ENCODE results near the gene CDCA7L.
A peak's percentile ranks its signal among the peaks of the same experiment; 100 is the strongest.
"Not testable (repeated sequence)": the region's sequence is repeated elsewhere in the genome, so short reads cannot be mapped to it uniquely, and the experiment has no call there.

Gene CDCA7L

GRCh38 chr7:21943436-21943835, 2.3 kb downstream of the CDCA7L start:
- DNase-seq = no peak

GRCh38 chr7:21942955-21943354, 2.7 kb downstream of the CDCA7L start:
- DNase-seq = no peak

- DNase-seq = no peak
Observed at GRCh38 chr7:21941611-21942141, 4.0 kb downstream of the CDCA7L start.

GRCh38 chr7:21939858-21940372, 5.8 kb downstream of the CDCA7L start:
- DNase-seq = no peak

DNA sequence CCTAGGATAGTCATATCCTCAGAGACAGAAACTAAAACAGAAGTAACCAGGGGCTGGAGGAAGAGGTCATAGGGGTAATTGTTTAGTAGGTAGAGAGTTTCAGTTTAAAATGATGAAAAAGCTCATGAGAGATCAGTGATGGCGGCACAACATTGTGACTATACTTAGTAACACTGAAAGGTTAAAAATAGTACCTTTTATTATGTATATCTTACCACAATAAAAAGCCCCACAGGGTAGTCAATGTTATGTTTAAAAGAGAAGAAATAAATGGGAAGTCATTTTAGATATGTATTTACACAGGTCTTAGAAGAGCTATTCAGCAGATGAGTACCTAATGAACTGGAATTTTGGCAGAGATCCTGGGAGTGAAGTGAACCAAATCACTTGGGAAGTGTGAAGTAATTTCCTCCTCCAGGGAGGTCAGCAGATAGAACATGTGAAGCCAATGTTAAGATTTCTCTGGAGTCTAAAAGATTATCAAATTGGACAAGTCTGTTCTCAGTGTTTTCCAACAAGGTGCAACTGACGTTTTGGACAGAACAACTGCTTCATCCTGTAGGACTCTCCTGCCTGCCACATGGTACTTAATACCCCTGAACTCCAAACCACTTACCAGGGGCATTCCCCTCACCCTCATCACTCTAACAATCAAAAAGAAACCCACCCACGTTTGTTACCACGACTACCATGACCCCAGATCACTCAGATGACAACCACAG, 6.4 kb downstream of the CDCA7L start:
- DNase-seq = peak; percentile 34

DNA sequence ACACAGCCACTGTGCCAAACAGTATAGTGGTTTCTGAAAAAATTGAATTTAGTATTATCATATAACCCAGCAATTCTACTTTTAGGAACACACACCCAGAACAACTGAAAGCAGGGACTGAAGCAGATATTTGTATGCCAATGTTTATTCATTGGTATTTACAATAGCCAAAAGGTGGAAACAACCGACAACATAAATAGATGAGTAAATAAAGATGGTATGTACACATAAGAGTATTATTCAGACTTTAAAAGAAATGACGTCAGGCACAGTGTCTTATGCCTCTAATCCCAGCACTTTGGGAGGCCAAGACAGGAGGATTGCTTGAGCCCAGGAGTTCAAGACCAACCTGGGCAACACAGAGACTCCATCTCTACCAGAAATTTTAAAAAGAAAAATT, 7.2 kb downstream of the CDCA7L start:
- DNase-seq = no peak

DNA sequence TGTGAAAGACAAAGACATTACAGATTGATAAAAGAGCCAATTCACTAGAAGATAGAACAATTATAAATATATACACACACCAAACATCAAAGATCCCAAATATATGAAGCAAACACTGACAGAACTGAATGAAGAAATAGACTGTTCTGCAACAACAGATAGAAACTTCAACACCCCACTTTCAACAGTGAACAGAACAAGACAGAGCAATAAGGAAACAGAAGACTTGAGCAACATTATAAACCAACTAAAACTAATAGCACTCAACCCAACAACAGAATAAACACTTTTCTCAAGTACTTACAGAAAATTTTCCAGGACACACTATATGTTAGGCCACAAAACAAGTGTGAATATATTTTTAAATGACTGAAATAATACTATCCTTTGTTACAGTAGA, 10.9 kb downstream of the CDCA7L start:
- no peak for DNase-seq

- not testable (repeated sequence) for DNase-seq
Observed at GRCh38 chr7:21933293-21933692, 12.4 kb downstream of the CDCA7L start.

- no peak for DNase-seq
Observed at GRCh38 chr7:21927693-21928092, 18.0 kb downstream of the CDCA7L start.

- no peak for DNase-seq
Observed at GRCh38 chr7:21926448-21926847, 19.3 kb downstream of the CDCA7L start.

DNA sequence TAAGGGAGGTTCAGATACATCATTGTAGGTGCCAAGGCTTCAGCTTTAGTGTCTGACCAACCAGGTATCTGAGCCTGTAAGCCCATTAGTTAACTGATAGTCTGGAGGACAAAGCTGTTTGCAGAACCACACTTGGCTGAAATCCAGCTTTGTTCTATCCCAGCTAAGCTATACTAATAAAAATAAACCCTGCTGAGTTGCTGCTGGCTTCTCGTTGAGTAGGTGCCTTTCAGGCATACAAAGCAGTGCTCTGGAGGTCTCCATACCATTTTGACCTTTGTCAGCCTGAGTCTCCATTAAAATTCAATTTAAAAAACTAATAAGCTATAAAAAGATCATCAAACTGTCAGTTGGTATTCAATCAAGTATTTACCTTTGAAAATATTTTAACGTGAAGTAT, 22.0 kb downstream of the CDCA7L start:
- DNase-seq = no peak

DNA sequence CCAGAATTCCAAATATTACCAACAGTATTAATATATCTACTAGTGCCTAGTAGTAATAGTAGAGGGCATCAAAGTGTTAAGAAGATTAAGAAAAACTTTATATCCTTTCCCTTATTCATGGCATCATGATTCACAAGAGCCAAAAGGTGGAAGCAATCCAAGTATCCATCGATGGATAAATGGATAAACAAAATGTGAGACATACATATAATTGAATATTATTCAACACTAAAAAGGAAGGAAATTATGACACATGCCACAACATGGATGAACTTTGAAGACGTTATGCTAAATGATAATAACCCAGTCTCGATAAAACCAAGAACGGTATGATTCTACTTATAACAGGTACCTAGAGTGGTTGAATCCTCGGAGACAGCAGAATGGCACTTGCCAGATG, 23.1 kb downstream of the CDCA7L start:
- DNase-seq = no peak

DNA sequence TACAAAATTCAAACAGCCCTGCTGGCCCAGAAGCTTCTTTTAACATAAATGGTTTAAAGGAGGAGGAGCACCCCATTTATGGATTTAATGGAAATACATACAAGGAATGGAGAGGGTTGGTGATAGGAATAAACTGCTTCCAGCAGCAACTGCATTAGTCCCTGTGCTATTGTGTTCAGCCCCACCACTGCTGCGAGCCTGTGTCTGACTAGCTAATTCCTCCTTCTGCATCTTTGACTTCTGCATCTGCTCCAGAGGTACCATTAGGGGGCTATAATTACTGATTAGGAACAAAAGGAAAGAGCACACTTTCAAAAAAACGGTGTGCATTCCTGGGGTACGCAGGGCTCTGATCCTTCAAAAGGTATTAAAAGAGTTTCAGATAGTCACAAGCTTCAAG, 24.8 kb downstream of the CDCA7L start:
- no peak for DNase-seq

- DNase-seq = no peak
Observed at GRCh38 chr7:21918216-21918615, 27.5 kb downstream of the CDCA7L start.

DNA sequence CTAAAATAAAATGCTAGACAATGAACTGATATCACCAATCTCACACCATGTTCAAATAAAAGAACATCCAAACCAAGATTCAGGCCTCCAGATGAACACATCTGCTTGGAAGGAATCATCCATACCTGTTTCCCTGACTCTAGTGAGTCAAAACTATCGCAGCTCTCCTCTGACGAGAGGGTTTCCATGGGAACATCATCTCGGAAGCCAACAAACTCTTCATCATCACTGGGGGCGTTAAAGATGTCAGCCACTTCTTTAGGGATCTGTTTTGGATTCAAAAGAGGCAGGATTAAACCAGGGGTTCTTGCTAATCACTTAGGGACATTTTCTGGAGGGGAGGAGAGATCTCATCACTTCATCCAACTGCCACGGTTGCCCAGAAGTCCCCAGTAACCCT, 29.1 kb downstream of the CDCA7L start:
- DNase-seq = no peak

- DNase-seq = no peak
Observed at GRCh38 chr7:21916176-21916575, 29.5 kb downstream of the CDCA7L start.

DNA sequence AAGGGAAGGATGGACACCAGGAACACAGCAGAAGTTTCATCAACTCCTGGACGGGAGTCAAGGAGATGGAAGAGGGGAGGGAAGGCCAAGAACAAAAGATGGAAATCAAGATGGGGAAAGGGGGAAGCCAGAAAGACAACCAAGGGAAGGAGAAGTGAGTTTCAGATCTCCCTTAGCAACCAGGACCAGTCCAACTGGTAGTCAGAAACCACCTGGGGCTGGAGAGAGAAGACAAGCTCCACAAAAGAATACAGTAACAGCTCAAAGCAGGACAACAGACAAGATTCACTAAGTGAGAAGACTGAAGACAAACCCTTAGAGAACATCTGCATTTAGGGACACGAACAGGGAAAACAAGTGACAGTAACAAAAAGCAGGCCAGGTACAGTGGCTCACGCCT, 30.6 kb downstream of the CDCA7L start:
- DNase-seq = no peak

GRCh38 chr7:21914671-21915070, 31.0 kb downstream of the CDCA7L start:
- no peak for DNase-seq

DNA sequence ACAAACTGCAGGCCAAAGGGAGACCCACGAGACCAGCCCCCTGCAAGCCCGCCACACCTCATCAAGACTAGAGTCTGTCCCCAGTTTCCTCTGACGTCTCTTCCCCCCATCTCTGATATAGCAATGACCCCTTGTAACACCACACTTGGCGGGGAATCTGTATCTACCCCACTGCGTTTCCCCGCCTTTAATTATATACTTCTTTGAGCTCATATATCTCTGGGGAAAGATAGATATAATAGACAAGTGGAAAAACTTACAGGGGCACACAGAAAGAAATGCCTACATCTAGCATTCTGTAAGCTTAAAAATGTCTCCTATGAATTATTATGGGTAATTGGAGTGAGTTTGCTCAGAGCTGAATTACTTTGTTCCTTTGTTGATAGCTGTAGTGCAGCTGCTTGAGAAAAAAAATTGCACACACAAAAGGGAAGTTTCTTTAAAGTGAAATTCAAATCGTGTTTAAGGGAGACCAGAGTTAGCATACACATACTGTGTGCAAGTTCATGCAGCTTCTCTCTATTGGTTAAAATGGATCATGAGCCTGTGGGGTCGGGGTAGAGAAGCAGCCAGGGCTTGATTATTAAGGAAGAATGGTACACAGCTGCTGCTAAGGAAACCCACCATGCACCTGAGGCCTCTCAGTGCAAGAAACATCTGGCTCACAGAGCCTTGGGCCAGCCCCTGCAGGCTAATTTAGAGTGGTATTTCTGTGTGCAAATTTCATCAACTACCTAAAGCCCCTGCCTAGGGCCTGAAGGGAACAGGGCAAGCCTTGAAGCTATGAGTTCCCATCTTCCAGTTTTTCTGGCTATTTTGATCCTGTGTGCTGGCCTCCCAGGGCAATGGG, 32.5 kb downstream of the CDCA7L start:
- no peak for DNase-seq

DNA sequence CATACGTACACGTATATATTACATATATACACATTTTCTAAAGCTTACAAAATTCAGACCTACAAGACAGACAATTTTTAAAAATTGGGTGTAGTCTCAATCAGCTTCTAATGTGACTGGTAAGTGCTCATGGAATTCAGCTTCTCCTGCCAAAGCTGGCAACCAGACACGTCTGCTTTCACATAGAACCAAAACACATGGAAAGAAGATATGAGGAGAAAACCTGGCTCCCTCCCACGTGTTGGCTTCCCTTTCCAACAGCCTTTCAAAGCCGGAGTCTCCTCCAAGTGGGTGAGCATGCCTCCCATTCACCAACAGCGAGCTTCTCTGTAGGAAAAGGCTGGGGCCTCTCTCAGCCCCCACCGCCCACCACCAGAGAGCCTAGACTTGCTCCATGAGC, 33.4 kb downstream of the CDCA7L start:
- no peak for DNase-seq

DNA sequence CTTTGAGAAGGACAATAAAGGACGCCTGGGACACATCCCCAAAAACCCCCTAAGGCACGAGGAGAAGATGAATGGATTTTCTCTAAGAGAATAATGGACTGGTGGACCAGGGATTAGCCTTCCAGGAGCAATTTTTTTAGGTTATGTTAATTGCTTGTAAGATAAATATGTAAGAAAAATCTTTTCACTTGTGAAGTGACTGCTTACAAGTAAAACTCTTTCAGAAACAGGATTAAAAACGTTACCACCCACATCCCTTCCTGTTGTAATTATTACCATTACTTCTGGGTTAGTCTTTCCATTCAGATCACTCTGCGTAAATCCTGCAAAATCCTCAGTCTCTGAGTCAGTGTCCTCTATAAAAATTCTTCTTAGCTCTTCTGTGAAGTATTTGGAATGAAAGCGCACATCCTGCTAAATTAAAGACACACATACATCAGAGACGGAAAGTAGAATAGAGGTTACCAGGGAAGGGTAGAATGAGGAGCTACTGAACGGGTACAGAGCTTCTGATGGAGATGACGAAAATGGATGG, 34.3 kb downstream of the CDCA7L start:
- no peak for DNase-seq

DNA sequence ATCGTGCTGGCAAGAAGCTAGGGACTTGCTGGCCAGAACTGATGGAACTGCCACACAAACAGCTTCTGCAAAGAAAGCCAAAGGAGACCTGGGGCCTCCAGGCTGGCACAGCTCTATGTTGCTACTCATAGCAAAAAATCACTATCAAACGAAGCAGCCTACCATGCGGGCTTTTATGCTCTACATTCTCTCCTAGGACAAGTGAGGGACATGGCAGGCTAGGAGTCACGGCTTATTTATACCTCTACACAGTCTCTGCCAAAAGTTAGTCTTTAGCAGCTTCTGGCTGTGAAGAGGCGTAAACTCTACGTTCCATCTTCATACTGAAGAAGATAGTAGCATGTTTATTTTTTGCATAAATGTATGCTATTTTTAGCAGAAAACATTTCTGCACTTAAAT, 35.4 kb downstream of the CDCA7L start:
- no peak for DNase-seq

DNA sequence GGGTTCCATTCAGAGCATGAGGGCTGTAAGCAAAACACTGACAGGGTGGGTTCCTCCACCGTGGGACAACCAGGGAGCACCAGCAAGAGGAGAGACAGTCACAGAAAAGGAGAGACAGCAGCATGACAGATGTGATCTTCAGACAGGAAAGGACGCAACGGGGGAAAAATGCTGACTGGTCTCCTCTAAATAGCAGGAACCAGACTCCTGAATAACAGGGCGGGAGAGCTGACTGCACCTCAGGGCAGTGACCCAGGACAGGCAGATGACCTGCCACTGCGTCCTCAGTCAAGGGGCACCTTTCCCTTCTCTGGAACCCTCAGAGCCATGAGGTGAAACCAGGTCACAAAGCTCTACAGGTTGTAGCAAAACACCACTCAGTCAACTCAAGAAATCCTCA, 37.0 kb downstream of the CDCA7L start:
- no peak for DNase-seq
